HAP-1 (cell line): ENCODE data around the gene MSMP.

Experiments used
- DNase-seq, 2 experiments: peaks; one replicate each; pipeline ENCODE4 v3.0.0-alpha.2; 2016 to 2020; ENCODE audit warnings: low spot score in 2 of 2
- H3K27me3 ChIP-seq: fragments of 250-450 bp; sonication (Bioruptor Pico); 2 replicates; pipeline ENCODE4 v1.5.1; 2020; ENCODE audit warnings: low read depth, mild to moderate bottlenecking, moderate library complexity
- H3K36me3 ChIP-seq: fragments of 250-450 bp; sonication (Bioruptor Pico); replicated peaks from 2 replicates; pipeline ENCODE4 v1.5.1; 2020; ENCODE audit warnings: mild to moderate bottlenecking
- H3K4me1 ChIP-seq: fragments of 250-450 bp; sonication (Bioruptor Pico); 2 replicates; pipeline ENCODE4 v1.5.1; 2020; ENCODE audit warnings: mild to moderate bottlenecking
- H3K4me3 ChIP-seq: fragments of 250-450 bp; sonication (Bioruptor Pico); 2 replicates; pipeline ENCODE4 v1.5.1; 2020; ENCODE audit warnings: mild to moderate bottlenecking, moderate library complexity
- H3K9me3 ChIP-seq: fragments of 250-450 bp; sonication (Bioruptor Pico); 2 replicates; pipeline ENCODE4 v1.5.1; 2020; ENCODE audit warnings: mild to moderate bottlenecking, moderate library complexity
- in situ Hi-C: fragments of 300-500 bp; cut with MboI; formaldehyde crosslinking; loops from 3 replicates; pipeline ENCODE4 v1.14.3; 2020; ENCODE audit warnings: low sequenced_read_pairs, inconsistent platforms, mixed read lengths

Gene MSMP

GRCh38 chr9:35731415-35732184 lies 22.5 kb downstream of the MSMP start:
- Histone ChIP-seq H3K4me1 (peaks cover 39% of the 10 kb centered on the region), H3K36me3 (peaks cover 28% of the 10 kb centered on the region), H3K4me3 (peak overlapping the region; percentile 72), H3K27me3 (no peaks in the 10 kb centered on the region), H3K9me3 (no peaks in the 10 kb centered on the region)
- in situ Hi-C loops, result no loop called here
- peak in 1 of 2 experiments; percentile 44 for DNase-seq

- Histone ChIP-seq H3K36me3 (peaks cover 27% of the 10 kb centered on the region), H3K4me1 (peaks cover 39% of the 10 kb centered on the region), H3K9me3 (no peaks in the 10 kb centered on the region), H3K27me3 (no peaks in the 10 kb centered on the region), H3K4me3 (peak overlapping the region; percentile 72)
- in situ Hi-C loops, result no loop called here
- DNase-seq, result no peak
These were observed 23.6 kb downstream of the MSMP start for GRCh38 chr9:35730486-35730854.

- peaks cover 39% of the 10 kb centered on the region for H3K4me1 ChIP-seq
These were observed 24.2 kb downstream of the MSMP start for GRCh38 chr9:35729700-35730485.

GRCh38 chr9:35729101-35729500 lies 25.0 kb downstream of the MSMP start:
- H3K9me3 ChIP-seq, result no peaks in the 10 kb centered on the region
- no peak for DNase-seq
- H3K4me1 ChIP-seq, result peaks cover 39% of the 10 kb centered on the region
- in situ Hi-C loops, result no loop called here
- H3K36me3 ChIP-seq, result peaks cover 27% of the 10 kb centered on the region
- H3K27me3 ChIP-seq, result no peaks in the 10 kb centered on the region
- 0 out of 2 replicates have a peak overlapping the region, but pooled peaks have one; percentile 7 for H3K4me3 ChIP-seq

More at GRCh38 chr9:35729700-35730485, 24.2 kb downstream of the MSMP start:
- Histone ChIP-seq H3K4me3 (peak overlapping the region; percentile 7; the same call in 1 of the 2 replicates), H3K27me3 (no peaks in the 10 kb centered on the region), H3K9me3 (no peaks in the 10 kb centered on the region), H3K36me3 (peaks cover 27% of the 10 kb centered on the region)
- DNase-seq, result peak; percentile 64 to 71
- in situ Hi-C loops, result no loop called here

- Histone ChIP-seq H3K36me3 (peaks cover 33% of the 10 kb centered on the region), H3K4me3 (no peak overlapping the region), H3K4me1 (peaks cover 34% of the 10 kb centered on the region), H3K9me3 (no peaks in the 10 kb centered on the region), H3K27me3 (no peaks in the 10 kb centered on the region)
- in situ Hi-C loops, result no loop called here
- DNase-seq, result peak in 1 of 2 experiments; percentile 68
These were observed 25.8 kb downstream of the MSMP start for GRCh38 chr9:35728041-35728971.

GRCh38 chr9:35727676-35728040 lies 26.4 kb downstream of the MSMP start:
- Histone ChIP-seq H3K4me1 (peaks cover 34% of the 10 kb centered on the region), H3K36me3 (peaks cover 37% of the 10 kb centered on the region), H3K9me3 (no peaks in the 10 kb centered on the region), H3K4me3 (no peak overlapping the region), H3K27me3 (no peaks in the 10 kb centered on the region)
- in situ Hi-C loops, result no loop called here
- no peak for DNase-seq

- no peak overlapping the region for H3K4me3 ChIP-seq
These were observed 27.1 kb downstream of the MSMP start for GRCh38 chr9:35726931-35727330.

GRCh38 chr9:35725362-35725761 lies 28.7 kb downstream of the MSMP start:
- no peak for DNase-seq
- Histone ChIP-seq H3K9me3 (no peaks in the 10 kb centered on the region), H3K36me3 (peaks cover 58% of the 10 kb centered on the region), H3K27me3 (no peaks in the 10 kb centered on the region), H3K4me3 (no peak overlapping the region), H3K4me1 (peaks cover 28% of the 10 kb centered on the region)
- in situ Hi-C loops, result no loop called here

More at GRCh38 chr9:35726931-35727330, 27.1 kb downstream of the MSMP start:
- Histone ChIP-seq H3K4me1 (peaks cover 34% of the 10 kb centered on the region), H3K9me3 (no peaks in the 10 kb centered on the region), H3K27me3 (no peaks in the 10 kb centered on the region), H3K36me3 (peaks cover 44% of the 10 kb centered on the region)
- DNase-seq, result no peak
- in situ Hi-C loops, result no loop called here

GRCh38 chr9:35723908-35724307 lies 30.2 kb downstream of the MSMP start:
- H3K36me3 ChIP-seq, result peaks cover 73% of the 10 kb centered on the region
- no peak for DNase-seq
- peaks cover 13% of the 10 kb centered on the region for H3K4me1 ChIP-seq
- no peaks in the 10 kb centered on the region for H3K9me3 ChIP-seq
- no peaks in the 10 kb centered on the region for H3K27me3 ChIP-seq
- no peak overlapping the region for H3K4me3 ChIP-seq
- in situ Hi-C loops, result no loop called here

- no peak for DNase-seq
- Histone ChIP-seq H3K36me3 (peaks cover 78% of the 10 kb centered on the region), H3K4me1 (peaks cover 9% of the 10 kb centered on the region), H3K4me3 (no peak overlapping the region), H3K27me3 (no peaks in the 10 kb centered on the region), H3K9me3 (no peaks in the 10 kb centered on the region)
- in situ Hi-C loops, result no loop called here
These were observed 30.6 kb downstream of the MSMP start for GRCh38 chr9:35723426-35723825.

- peaks cover 94% of the 10 kb centered on the region for H3K36me3 ChIP-seq
These were observed 34.5 kb downstream of the MSMP start for GRCh38 chr9:35719546-35719945.

GRCh38 chr9:35718721-35719511 lies 35.2 kb downstream of the MSMP start:
- in situ Hi-C loops, result no loop called here
- Histone ChIP-seq H3K4me3 (no peak overlapping the region), H3K27me3 (no peaks in the 10 kb centered on the region), H3K4me1 (no peaks in the 10 kb centered on the region), H3K9me3 (no peaks in the 10 kb centered on the region), H3K36me3 (peaks cover 94% of the 10 kb centered on the region)
- no peak for DNase-seq

More at GRCh38 chr9:35719546-35719945, 34.5 kb downstream of the MSMP start:
- in situ Hi-C loops, result no loop called here
- no peaks in the 10 kb centered on the region for H3K9me3 ChIP-seq
- no peak for DNase-seq
- H3K4me3 ChIP-seq, result no peak overlapping the region
- no peaks in the 10 kb centered on the region for H3K27me3 ChIP-seq
- no peaks in the 10 kb centered on the region for H3K4me1 ChIP-seq
